Liver (tissue), 9 donors: ENCODE data around the gene C12orf50. TPM values are rescaled to one million over a fixed set of nuclear protein-coding genes. Genes with fewer than 3 reads are reported as not detected.

Source experiments
- DNase-seq: peaks from one replicate; pipeline ENCODE4 v3.0.0-alpha.2; 2017; ENCODE audit warnings: low spot score
- H3K27ac ChIP-seq, 2 donors: one replicate each; pipeline ENCODE4 v1.7.0; 2013; ENCODE audit warnings: inconsistent platforms in 2 of 2, low read length in 2 of 2, control low read depth in 1 of 2, low read depth in 1 of 2, mild to moderate bottlenecking in 1 of 2
- H3K27me3 ChIP-seq, 4 donors: one replicate each; pipeline versions ENCODE4 v1.6.1 to v1.7.0; 2013; ENCODE audit warnings: low read length in 3 of 4, inconsistent platforms in 1 of 4, mild to moderate bottlenecking in 1 of 4, moderate library complexity in 1 of 4; ENCODE audit not compliant: control insufficient read depth in 4 of 4, insufficient read depth in 4 of 4
- H3K36me3 ChIP-seq, 4 donors: one replicate each; pipeline versions ENCODE4 v1.6.1 to v1.7.0; 2013; ENCODE audit warnings: low read length in 3 of 4, mild to moderate bottlenecking in 3 of 4, low read depth in 1 of 4, moderate library complexity in 1 of 4; ENCODE audit not compliant: control insufficient read depth in 4 of 4, insufficient read depth in 3 of 4
- H3K4me1 ChIP-seq, 4 donors: one replicate each; pipeline versions ENCODE4 v1.6.1 to v1.7.0; 2013; ENCODE audit warnings: low read length in 3 of 4, mild to moderate bottlenecking in 3 of 4, moderate library complexity in 1 of 4; ENCODE audit not compliant: control insufficient read depth in 4 of 4, insufficient read depth in 4 of 4
- H3K4me3 ChIP-seq, 3 donors: one replicate each; pipeline versions ENCODE4 v1.6.1 to v1.7.0; 2013; ENCODE audit warnings: low read length in 3 of 3, control low read depth in 1 of 3, low read depth in 1 of 3, mild to moderate bottlenecking in 1 of 3
- H3K9ac ChIP-seq, 2 donors: one replicate each; pipeline ENCODE4 v1.7.0; 2013; ENCODE audit warnings: low read length in 2 of 2, mild to moderate bottlenecking in 2 of 2, moderate library complexity in 2 of 2, control low read depth in 1 of 2, low read depth in 1 of 2
- H3K9me3 ChIP-seq, 4 donors: one replicate each; pipeline versions ENCODE4 v1.6.1 to v1.7.0; 2013; ENCODE audit warnings: low read length in 3 of 4; ENCODE audit not compliant: control insufficient read depth in 4 of 4
- EGR1 ChIP-seq, 2 donors: IDR thresholded peaks; 2 replicates each; pipeline ENCODE4 v1.6.1; 2016 to 2018; ENCODE audit warnings: antibody characterized with exemption in 2 of 2, low read depth in 2 of 2
- FOXA2 ChIP-seq: IDR thresholded peaks from 2 replicates; pipeline ENCODE4 v1.6.1; 2016; ENCODE audit warnings: antibody characterized with exemption
- HNF4A ChIP-seq, 2 donors: conservative IDR thresholded peaks; 2 replicates each; pipeline ENCODE4 v1.6.1; 2016; ENCODE audit warnings: antibody characterized with exemption in 2 of 2, mild to moderate bottlenecking in 2 of 2
- HNF4G ChIP-seq: IDR thresholded peaks from 2 replicates; pipeline ENCODE4 v1.6.1; 2016; ENCODE audit warnings: antibody characterized with exemption
- JUND ChIP-seq, 2 donors: IDR thresholded peaks; 2 replicates each; pipeline ENCODE4 v1.6.1; 2016; ENCODE audit warnings: antibody characterized with exemption in 2 of 2
- NR2F2 ChIP-seq: IDR thresholded peaks from 2 replicates; pipeline ENCODE4 v1.6.1; 2016; ENCODE audit warnings: antibody characterized with exemption
- RAD21 ChIP-seq, 2 donors: IDR thresholded peaks; 2 replicates each; pipeline ENCODE4 v1.6.1; 2016; ENCODE audit warnings: antibody characterized with exemption in 2 of 2, mild to moderate bottlenecking in 2 of 2
- RXRA ChIP-seq, 2 donors: IDR thresholded peaks; 2 replicates each; pipeline ENCODE4 v1.6.1; 2017 to 2018; ENCODE audit warnings: antibody characterized with exemption in 2 of 2, mild to moderate bottlenecking in 1 of 2
- SP1 ChIP-seq: IDR thresholded peaks from 2 replicates; pipeline ENCODE4 v1.6.1; 2018; ENCODE audit warnings: antibody characterized with exemption, mild to moderate bottlenecking
- TAF1 ChIP-seq: conservative IDR thresholded peaks from 2 replicates; pipeline ENCODE4 v1.6.1; 2016; ENCODE audit warnings: antibody characterized with exemption, mild to moderate bottlenecking
- WGBS: extraction: QIAGEN DNeasy Blood & Tissue Kit; methylation state at CpG from one replicate; pipeline ENCODE4 v1.1.7; 2013; 5-methylcytosine and 5-hydroxymethylcytosine counted together
- polyA plus RNA-seq, 2 donors: library from polyadenylated mRNA; stranded (reverse) in 1 of 2; unstranded in 1 of 2; fragments of 200-250 nt in 1 of 2; fragments of >200 nt in 1 of 2; fragmentation: Nextera tagmentation in 1 of 2; extraction: Ambion mirVana in 1 of 2; gene quantifications; one replicate each; pipeline versions ENCODE4 v1.2.1 to v1.2.3, GENCODE V29; 2013 to 2015
- total RNA-seq, 2 donors: library from RNA; depleted of rRNA; stranded (reverse); fragments of >200 nt; gene quantifications; one replicate each; pipeline ENCODE4 v1.2.3, GENCODE V29; 2014
- TF ChIP-seq, protein P1 (sequence below): IDR thresholded peaks from 2 replicates; pipeline ENCODE4 v1.6.1; 2016; ENCODE audit warnings: antibody characterized with exemption
- TF ChIP-seq, protein P2 (sequence below): fragments of 150-350 bp; IDR thresholded peaks from 2 replicates; pipeline ENCODE4 v1.5.1; 2017; ENCODE audit warnings: improper control_type of control experiment, low read depth, low read length; ENCODE audit not compliant: missing input control
- TF ChIP-seq, protein P3 (sequence below): IDR thresholded peaks from 2 replicates; pipeline ENCODE4 v1.6.1; 2016; ENCODE audit warnings: antibody characterized with exemption
- TF ChIP-seq, protein P4 (sequence below): IDR thresholded peaks from 2 replicates; pipeline ENCODE4 v1.6.1; 2016; ENCODE audit warnings: antibody characterized with exemption, mild to moderate bottlenecking
- donor health status: healthy.
- donor health status: healthy.
- donor health status: healthy.
- donor health status: healthy.
- donor health status: healthy.

Gene C12orf50
- total and polyA plus RNA-seq, 4 donors: 0.08 TPM; not detected in 3

DNA sequence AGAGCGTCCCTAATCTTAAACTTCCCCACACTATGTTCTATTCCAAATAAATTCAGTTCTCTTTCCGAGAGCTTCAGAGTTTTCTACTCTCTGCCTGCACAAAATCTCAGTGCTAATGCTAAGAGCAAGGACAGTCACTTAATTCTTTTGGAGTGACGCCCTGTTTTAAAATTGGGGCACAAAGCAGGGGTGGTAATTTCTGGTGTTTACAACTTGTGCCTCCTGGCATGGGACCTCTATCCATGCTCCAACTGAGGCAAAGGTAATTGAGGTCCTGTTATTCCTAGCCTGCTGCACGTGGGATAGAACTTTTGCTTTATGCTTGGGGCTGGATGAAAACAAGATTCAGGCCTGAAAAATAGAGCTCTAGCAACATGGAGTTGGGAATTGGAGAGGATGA, 22.9 kb downstream of the C12orf50 start:
- no peak for DNase-seq

DNA sequence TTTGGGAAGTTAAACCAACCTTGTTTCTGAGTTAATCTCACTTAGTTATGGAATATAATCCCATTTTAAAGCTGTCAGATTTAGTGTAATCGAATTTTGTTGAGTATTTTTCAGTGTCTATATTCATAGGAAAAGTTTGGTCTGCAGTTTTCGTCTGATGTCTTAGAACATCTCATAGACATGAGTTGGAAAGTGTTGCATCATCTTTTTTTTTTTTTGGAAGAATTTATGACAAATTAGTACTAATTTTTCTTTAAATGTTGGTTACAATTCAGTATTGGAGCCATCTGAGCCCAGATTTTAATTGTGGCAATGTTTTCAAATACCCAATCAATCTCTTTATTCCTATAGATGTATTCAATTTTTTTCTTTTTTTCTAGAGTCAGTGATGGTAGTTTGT, 27.9 kb downstream of the C12orf50 start:
- 75% methylated on average over 2 of the region's 2 CpGs for WGBS

More for the DNA sequence above, 22.9 kb downstream of the C12orf50 start:
- no peak overlapping the region for H3K4me3 ChIP-seq
- TF ChIP-seq NR2F2 (no peak), RXRA (IDR thresholded peaks at IDR 0.05) (no peak), RAD21 (IDR thresholded peaks at IDR 0.05) (no peak), SP1 (no peak)
- TF ChIP-seq, protein P1, sequence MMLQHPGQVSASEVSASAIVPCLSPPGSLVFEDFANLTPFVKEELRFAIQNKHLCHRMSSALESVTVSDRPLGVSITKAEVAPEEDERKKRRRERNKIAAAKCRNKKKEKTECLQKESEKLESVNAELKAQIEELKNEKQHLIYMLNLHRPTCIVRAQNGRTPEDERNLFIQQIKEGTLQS: no peak
- TF ChIP-seq, protein P2, sequence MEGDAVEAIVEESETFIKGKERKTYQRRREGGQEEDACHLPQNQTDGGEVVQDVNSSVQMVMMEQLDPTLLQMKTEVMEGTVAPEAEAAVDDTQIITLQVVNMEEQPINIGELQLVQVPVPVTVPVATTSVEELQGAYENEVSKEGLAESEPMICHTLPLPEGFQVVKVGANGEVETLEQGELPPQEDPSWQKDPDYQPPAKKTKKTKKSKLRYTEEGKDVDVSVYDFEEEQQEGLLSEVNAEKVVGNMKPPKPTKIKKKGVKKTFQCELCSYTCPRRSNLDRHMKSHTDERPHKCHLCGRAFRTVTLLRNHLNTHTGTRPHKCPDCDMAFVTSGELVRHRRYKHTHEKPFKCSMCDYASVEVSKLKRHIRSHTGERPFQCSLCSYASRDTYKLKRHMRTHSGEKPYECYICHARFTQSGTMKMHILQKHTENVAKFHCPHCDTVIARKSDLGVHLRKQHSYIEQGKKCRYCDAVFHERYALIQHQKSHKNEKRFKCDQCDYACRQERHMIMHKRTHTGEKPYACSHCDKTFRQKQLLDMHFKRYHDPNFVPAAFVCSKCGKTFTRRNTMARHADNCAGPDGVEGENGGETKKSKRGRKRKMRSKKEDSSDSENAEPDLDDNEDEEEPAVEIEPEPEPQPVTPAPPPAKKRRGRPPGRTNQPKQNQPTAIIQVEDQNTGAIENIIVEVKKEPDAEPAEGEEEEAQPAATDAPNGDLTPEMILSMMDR: no peak
- TF ChIP-seq, protein P3, sequence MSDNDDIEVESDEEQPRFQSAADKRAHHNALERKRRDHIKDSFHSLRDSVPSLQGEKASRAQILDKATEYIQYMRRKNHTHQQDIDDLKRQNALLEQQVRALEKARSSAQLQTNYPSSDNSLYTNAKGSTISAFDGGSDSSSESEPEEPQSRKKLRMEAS: no peak
- TF ChIP-seq, protein P4, sequence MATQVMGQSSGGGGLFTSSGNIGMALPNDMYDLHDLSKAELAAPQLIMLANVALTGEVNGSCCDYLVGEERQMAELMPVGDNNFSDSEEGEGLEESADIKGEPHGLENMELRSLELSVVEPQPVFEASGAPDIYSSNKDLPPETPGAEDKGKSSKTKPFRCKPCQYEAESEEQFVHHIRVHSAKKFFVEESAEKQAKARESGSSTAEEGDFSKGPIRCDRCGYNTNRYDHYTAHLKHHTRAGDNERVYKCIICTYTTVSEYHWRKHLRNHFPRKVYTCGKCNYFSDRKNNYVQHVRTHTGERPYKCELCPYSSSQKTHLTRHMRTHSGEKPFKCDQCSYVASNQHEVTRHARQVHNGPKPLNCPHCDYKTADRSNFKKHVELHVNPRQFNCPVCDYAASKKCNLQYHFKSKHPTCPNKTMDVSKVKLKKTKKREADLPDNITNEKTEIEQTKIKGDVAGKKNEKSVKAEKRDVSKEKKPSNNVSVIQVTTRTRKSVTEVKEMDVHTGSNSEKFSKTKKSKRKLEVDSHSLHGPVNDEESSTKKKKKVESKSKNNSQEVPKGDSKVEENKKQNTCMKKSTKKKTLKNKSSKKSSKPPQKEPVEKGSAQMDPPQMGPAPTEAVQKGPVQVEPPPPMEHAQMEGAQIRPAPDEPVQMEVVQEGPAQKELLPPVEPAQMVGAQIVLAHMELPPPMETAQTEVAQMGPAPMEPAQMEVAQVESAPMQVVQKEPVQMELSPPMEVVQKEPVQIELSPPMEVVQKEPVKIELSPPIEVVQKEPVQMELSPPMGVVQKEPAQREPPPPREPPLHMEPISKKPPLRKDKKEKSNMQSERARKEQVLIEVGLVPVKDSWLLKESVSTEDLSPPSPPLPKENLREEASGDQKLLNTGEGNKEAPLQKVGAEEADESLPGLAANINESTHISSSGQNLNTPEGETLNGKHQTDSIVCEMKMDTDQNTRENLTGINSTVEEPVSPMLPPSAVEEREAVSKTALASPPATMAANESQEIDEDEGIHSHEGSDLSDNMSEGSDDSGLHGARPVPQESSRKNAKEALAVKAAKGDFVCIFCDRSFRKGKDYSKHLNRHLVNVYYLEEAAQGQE: no peak
- WGBS: 83% methylated on average over 4 of the region's 4 CpGs
- H3K27me3 ChIP-seq: no peaks in the 10 kb centered on the region
- no peak overlapping the region for H3K9ac ChIP-seq
- no peaks in the 10 kb centered on the region for H3K36me3 ChIP-seq
- H3K4me1 ChIP-seq: no peaks in the 10 kb centered on the region
- H3K9me3 ChIP-seq: no peaks in the 10 kb centered on the region
- H3K27ac ChIP-seq: no peak overlapping the region

DNA sequence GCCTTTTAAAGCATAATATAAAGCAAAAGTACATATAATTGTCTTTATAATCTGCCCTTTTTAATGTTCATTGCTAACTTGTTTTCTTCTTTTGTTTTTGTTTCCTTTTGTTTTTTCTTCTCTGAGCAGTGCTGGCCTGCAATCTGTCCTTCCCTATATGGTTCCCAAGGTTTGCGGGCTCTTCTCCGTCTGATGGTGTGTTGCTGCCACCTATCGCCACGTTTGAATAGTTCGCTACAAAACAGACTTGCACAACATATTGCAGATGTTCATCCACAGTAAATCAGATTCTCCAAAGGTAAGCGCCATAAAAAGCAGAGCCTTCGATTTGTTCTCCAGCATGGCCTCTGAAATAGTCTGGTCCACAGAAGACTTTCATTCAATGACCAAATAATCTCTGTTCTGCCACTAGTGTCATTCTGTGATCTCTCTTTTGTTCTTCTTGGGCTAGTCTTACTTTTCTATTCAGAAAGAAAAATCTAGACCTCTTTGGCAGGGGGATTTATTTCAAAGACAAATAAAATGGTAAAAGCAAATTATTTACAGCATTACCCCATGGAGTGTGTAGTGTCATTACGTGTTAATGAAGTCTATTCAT, 33.5 kb downstream of the C12orf50 start:
- peak; percentile 53 for DNase-seq
- Histone ChIP-seq H3K36me3 (no peaks in the 10 kb centered on the region), H3K9me3 (no peaks in the 10 kb centered on the region), H3K4me1 (no peaks in the 10 kb centered on the region), H3K27me3 (no peaks in the 10 kb centered on the region), H3K9ac (no peak overlapping the region), H3K27ac (no peak overlapping the region), H3K4me3 (no peak overlapping the region)
- WGBS: 2% methylated on average over 8 of the region's 8 CpGs
- TF ChIP-seq JUND (IDR thresholded peaks at IDR 0.05): no peak
- TF ChIP-seq, protein P2: peak; percentile 70
- peak; percentile 92 to 94 for TF ChIP-seq RAD21 (IDR thresholded peaks at IDR 0.05)
- no peak for TF ChIP-seq HNF4G

More for the DNA sequence above, 27.9 kb downstream of the C12orf50 start:
- Histone ChIP-seq H3K9me3 (no peaks in the 10 kb centered on the region), H3K9ac (no peak overlapping the region), H3K4me3 (no peak overlapping the region), H3K4me1 (no peaks in the 10 kb centered on the region), H3K27ac (no peak overlapping the region), H3K36me3 (no peaks in the 10 kb centered on the region), H3K27me3 (no peaks in the 10 kb centered on the region)
- no peak for TF ChIP-seq TAF1
- TF ChIP-seq EGR1 (IDR thresholded peaks at IDR 0.05; ENCODE audit: low read depth in 2 of 2): no peak
- TF ChIP-seq HNF4A (conservative IDR thresholded peaks at IDR 0.05): no peak
- no peak for TF ChIP-seq FOXA2
- no peak for DNase-seq
